HL-60 (cell line): ENCODE data around the gene ACTL10.
"Not testable (repeated sequence)": the region's sequence is repeated elsewhere in the genome, so short reads cannot be mapped to it uniquely, and the experiment has no call there.

ENCODE experiments used
- DNase-seq, 2 experiments: peaks; one replicate each; pipeline ENCODE4 v3.0.0-alpha.2; 2010 to 2020; ENCODE audit warnings: low read depth in 1 of 2, low spot score in 1 of 2
- H3K27ac ChIP-seq: fragments of 250-450 bp; sonication (Bioruptor Pico); replicated peaks from 2 replicates; pipeline ENCODE4 v1.5.1; 2020; ENCODE audit warnings: mild to moderate bottlenecking, moderate library complexity
- H3K27me3 ChIP-seq: fragments of 250-450 bp; sonication (Bioruptor Pico); 2 replicates; pipeline ENCODE4 v1.5.1; 2021; ENCODE audit warnings: mild to moderate bottlenecking, moderate library complexity; ENCODE audit not compliant: insufficient read depth, poor library complexity, severe bottlenecking
- H3K4me3 ChIP-seq: replicated peaks from 2 replicates; pipeline ENCODE4 v1.5.1; 2011; ENCODE audit warnings: mild to moderate bottlenecking, control low read depth, low read length; ENCODE audit not compliant: insufficient read depth
- CTCF ChIP-seq: IDR thresholded peaks from one replicate; pipeline ENCODE4 v1.5.1; 2011; ENCODE audit warnings: low read length, control low read depth, inconsistent platforms; ENCODE audit not compliant: insufficient read depth
- GABPA ChIP-seq: IDR thresholded peaks from 2 replicates; pipeline ENCODE4 v1.6.1; 2012; ENCODE audit warnings: low read depth
- POLR2AphosphoS5 ChIP-seq: IDR thresholded peaks from 2 replicates; pipeline ENCODE4 v1.6.1; 2012; ENCODE audit warnings: low read depth
- REST ChIP-seq: IDR thresholded peaks from 2 replicates; pipeline ENCODE4 v1.6.1; 2012; ENCODE audit warnings: low read depth; ENCODE audit not compliant: insufficient replicate concordance
- SPI1 ChIP-seq: IDR thresholded peaks from 2 replicates; pipeline ENCODE4 v1.6.1; 2012; ENCODE audit warnings: low read depth, mild to moderate bottlenecking, borderline replicate concordance

The ACTL10 gene

DNA sequence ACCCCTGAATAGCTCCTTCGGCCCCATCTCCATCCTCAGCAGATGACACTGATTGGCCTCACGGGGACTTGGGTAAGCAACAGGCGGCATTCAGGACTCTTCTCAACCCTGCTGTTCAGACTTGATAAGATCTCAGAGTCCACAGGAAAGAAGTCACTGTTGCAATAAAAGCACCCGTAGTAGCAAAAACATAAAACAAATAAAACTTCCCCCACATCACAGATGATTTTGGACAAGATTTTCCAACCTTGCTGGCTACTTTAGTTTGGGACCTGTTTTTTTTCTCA, 21.7 kb upstream of the ACTL10 start:
- no peaks in the 10 kb centered on the region for H3K27me3 ChIP-seq
- H3K4me3 ChIP-seq: no peak overlapping the region
- TF ChIP-seq POLR2AphosphoS5 (no peak), GABPA (no peak), REST (no peak), SPI1 (no peak), CTCF (no peak)
- no peak overlapping the region for H3K27ac ChIP-seq
- no peak for DNase-seq

GRCh38 chr20:33645396-33645795, 21.3 kb upstream of the ACTL10 start:
- TF ChIP-seq SPI1 (no peak), REST (no peak)
- no peak overlapping the region for H3K27ac ChIP-seq
- H3K27me3 ChIP-seq: no peaks in the 10 kb centered on the region
- H3K4me3 ChIP-seq: no peak overlapping the region
- DNase-seq: no peak

GRCh38 chr20:33646191-33646590, 20.6 kb upstream of the ACTL10 start:
- no peak for DNase-seq
- no peak overlapping the region for H3K4me3 ChIP-seq
- H3K27ac ChIP-seq: no peak overlapping the region
- TF ChIP-seq CTCF (no peak), REST (no peak), GABPA (no peak), POLR2AphosphoS5 (no peak), SPI1 (no peak)
- H3K27me3 ChIP-seq: no peaks in the 10 kb centered on the region

- H3K27me3 ChIP-seq, H3K4me3 ChIP-seq, H3K27ac ChIP-seq, DNase-seq: not testable (repeated sequence)
- peak; percentile 87 for TF ChIP-seq REST
These were observed 19.7 kb upstream of the ACTL10 start for GRCh38 chr20:33646959-33647602.
